HG02885 (cell line): ENCODE measurements around the gene HOXA13.

Experiments
- ATAC-seq: cut with Tn5 transposase; IDR thresholded peaks from one replicate; pipeline ENCODE4 v1.9.1; 2021; ENCODE audit warnings: mild to moderate bottlenecking; ENCODE audit not compliant: unreplicated experiment, poor library complexity

Gene HOXA13

GRCh38 chr7:27150568-27151340, 49.1 kb downstream of the HOXA13 start:
- peak; percentile 90 for ATAC-seq

GRCh38 chr7:27149842-27150567, 49.9 kb downstream of the HOXA13 start:
- no peak for ATAC-seq

- ATAC-seq: no peak
Measured at GRCh38 chr7:27148756-27149641, 50.9 kb downstream of the HOXA13 start.

- ATAC-seq: no peak
Measured at GRCh38 chr7:27148031-27148755, 51.7 kb downstream of the HOXA13 start.

- ATAC-seq: no peak
Measured at GRCh38 chr7:27147199-27148030, 52.5 kb downstream of the HOXA13 start, which contains the start of gene HOXA6. HOXA6 (minus strand) TSS chr7:27147774; CDS start chr7:27147749, 25 bp downstream.

GRCh38 chr7:27146491-27147198, 53.2 kb downstream of the HOXA13 start:
- ATAC-seq: no peak

- ATAC-seq: no peak
Measured at GRCh38 chr7:27145914-27146412, 53.9 kb downstream of the HOXA13 start.

GRCh38 chr7:27145165-27145913, 54.6 kb downstream of the HOXA13 start:
- no peak for ATAC-seq

- no peak for ATAC-seq
Measured at GRCh38 chr7:27144781-27145164, 55.1 kb downstream of the HOXA13 start.
